Endodermal cell (in vitro differentiated cells): ENCODE measurements around the gene CACNA1D. TPM values are rescaled to one million over a fixed set of nuclear protein-coding genes. Genes with fewer than 3 reads are reported as not detected.

Source experiments
- DNase-seq: peaks from one replicate; pipeline ENCODE4 v3.0.0-alpha.2; 2017
- H3K27ac ChIP-seq: 2 replicates; pipeline ENCODE4 v1.5.1; 2013; ENCODE audit warnings: mild to moderate bottlenecking, low read depth, low read length, moderate library complexity
- H3K27me3 ChIP-seq: 2 replicates; pipeline ENCODE4 v1.6.1; 2013; ENCODE audit warnings: mild to moderate bottlenecking, low read length, moderate library complexity; ENCODE audit not compliant: insufficient read depth, control insufficient read depth, poor library complexity, severe bottlenecking
- H3K36me3 ChIP-seq: 2 replicates; pipeline ENCODE4 v1.7.0; 2013; ENCODE audit warnings: mild to moderate bottlenecking, low read length, moderate library complexity; ENCODE audit not compliant: control insufficient read depth, insufficient read depth
- H3K4me1 ChIP-seq: one replicate; pipeline ENCODE4 v1.7.0; 2013; ENCODE audit warnings: low read length; ENCODE audit not compliant: control insufficient read depth, insufficient read depth
- H3K4me3 ChIP-seq: 2 replicates; pipeline ENCODE4 v1.5.1; 2013; ENCODE audit warnings: mild to moderate bottlenecking, low read length, moderate library complexity
- H3K9ac ChIP-seq: 2 replicates; pipeline ENCODE4 v1.6.1; 2013; ENCODE audit warnings: mild to moderate bottlenecking, low read length, moderate library complexity; ENCODE audit not compliant: poor library complexity, severe bottlenecking; ENCODE audit errors: extremely low read depth
- H3K9me3 ChIP-seq: 2 replicates; pipeline ENCODE4 v1.6.1; 2013; ENCODE audit warnings: mild to moderate bottlenecking, low read length, moderate library complexity; ENCODE audit not compliant: control insufficient read depth
- H3K27ac Mint-ChIP-seq: 2 replicates; pipeline ENCODE4 v1.8.0; 2020; ENCODE audit warnings: mixed read lengths
- H3K27me3 Mint-ChIP-seq: 2 replicates; pipeline ENCODE4 v1.8.0; 2021; ENCODE audit warnings: mild to moderate bottlenecking, mixed read lengths; ENCODE audit not compliant: insufficient read depth
- H3K36me3 Mint-ChIP-seq: 2 replicates; pipeline ENCODE4 v1.8.0; 2020; ENCODE audit warnings: low read depth, mixed read lengths
- H3K4me1 Mint-ChIP-seq: 2 replicates; pipeline ENCODE4 v1.8.0; 2020; ENCODE audit warnings: mixed read lengths
- H3K4me3 Mint-ChIP-seq: 2 replicates; pipeline ENCODE4 v1.8.0; 2020; ENCODE audit warnings: mild to moderate bottlenecking, moderate library complexity, mixed read lengths
- H3K9me3 Mint-ChIP-seq: 2 replicates; pipeline ENCODE4 v1.8.0; 2020; ENCODE audit warnings: mild to moderate bottlenecking, mixed read lengths
- WGBS, 2 experiments: methylation state at CpG; one replicate each; pipeline versions ENCODE4 v1.1.5 to v1.1.7; 2013; ENCODE audit warnings: missing lambda C conversion rate in 2 of 2, mixed read lengths in 1 of 2; ENCODE audit not compliant: insufficient coverage in 1 of 2, insufficient read length in 1 of 2; 5-methylcytosine and 5-hydroxymethylcytosine counted together
- total RNA-seq, 2 donors: library from RNA; stranded (reverse); fragmentation: NEBNext Ultra II Directional in 1 of 2; extraction: Animal tissue kit (Norgen Biotek cat#: 25700) in 1 of 2; gene quantifications; 2 replicates in 1 of 2; 3 replicates in 1 of 2; pipeline ENCODE4 v1.2.1, GENCODE V29; 2021
- TF ChIP-seq, protein P1 (sequence below): fragments of 200-600 bp; sonication (generic); conservative IDR thresholded peaks from 2 replicates; pipeline ENCODE4 v1.5.0; 2021; ENCODE audit warnings: antibody characterized with exemption, mild to moderate bottlenecking

Gene CACNA1D
- total RNA-seq, 2 donors from 2014 or later: 2.2 to 3.8 TPM

DNA sequence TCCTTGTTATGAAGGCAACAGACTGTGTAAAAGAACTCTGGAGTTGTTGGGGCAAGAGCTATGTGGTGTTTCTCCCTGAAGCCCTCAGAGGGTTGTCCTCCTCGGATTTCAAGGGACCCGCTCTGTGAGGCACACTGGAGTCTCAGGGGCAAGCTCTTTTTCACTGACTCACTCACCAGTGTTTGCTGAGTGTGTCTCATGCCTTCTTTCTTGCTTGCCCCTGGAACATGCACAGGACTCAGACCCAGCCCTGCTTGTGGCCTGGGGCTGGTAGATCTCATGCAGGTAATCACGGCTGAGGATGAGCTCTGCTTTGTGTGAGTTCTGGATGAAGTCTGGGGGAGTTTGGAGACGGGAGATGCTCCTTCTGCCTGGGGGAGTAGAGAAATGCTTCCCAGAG lies 93.7 kb downstream of the CACNA1D start:
- no peak overlapping the region for H3K27ac Mint-ChIP-seq
- Histone ChIP-seq H3K9ac (no peak overlapping the region), H3K27me3 (no peaks in the 10 kb centered on the region), H3K36me3 (no peaks in the 10 kb centered on the region), H3K4me1 (no peaks in the 10 kb centered on the region), H3K27ac (peak overlapping the region; percentile 7), H3K4me3 (no peak overlapping the region), H3K9me3 (no peaks in the 10 kb centered on the region)
- no peaks in the 10 kb centered on the region for H3K36me3 Mint-ChIP-seq
- no peak overlapping the region for H3K4me3 Mint-ChIP-seq
- H3K27me3 Mint-ChIP-seq: peaks cover 24% of the 10 kb centered on the region
- H3K4me1 Mint-ChIP-seq: peaks cover 19% of the 10 kb centered on the region
- no peak for DNase-seq
- TF ChIP-seq, protein P1, sequence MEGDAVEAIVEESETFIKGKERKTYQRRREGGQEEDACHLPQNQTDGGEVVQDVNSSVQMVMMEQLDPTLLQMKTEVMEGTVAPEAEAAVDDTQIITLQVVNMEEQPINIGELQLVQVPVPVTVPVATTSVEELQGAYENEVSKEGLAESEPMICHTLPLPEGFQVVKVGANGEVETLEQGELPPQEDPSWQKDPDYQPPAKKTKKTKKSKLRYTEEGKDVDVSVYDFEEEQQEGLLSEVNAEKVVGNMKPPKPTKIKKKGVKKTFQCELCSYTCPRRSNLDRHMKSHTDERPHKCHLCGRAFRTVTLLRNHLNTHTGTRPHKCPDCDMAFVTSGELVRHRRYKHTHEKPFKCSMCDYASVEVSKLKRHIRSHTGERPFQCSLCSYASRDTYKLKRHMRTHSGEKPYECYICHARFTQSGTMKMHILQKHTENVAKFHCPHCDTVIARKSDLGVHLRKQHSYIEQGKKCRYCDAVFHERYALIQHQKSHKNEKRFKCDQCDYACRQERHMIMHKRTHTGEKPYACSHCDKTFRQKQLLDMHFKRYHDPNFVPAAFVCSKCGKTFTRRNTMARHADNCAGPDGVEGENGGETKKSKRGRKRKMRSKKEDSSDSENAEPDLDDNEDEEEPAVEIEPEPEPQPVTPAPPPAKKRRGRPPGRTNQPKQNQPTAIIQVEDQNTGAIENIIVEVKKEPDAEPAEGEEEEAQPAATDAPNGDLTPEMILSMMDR: no peak
- no peaks in the 10 kb centered on the region for H3K9me3 Mint-ChIP-seq
- 82 to 83% methylated on average over 4 of the region's 4 CpGs for WGBS, 2 experiments

DNA sequence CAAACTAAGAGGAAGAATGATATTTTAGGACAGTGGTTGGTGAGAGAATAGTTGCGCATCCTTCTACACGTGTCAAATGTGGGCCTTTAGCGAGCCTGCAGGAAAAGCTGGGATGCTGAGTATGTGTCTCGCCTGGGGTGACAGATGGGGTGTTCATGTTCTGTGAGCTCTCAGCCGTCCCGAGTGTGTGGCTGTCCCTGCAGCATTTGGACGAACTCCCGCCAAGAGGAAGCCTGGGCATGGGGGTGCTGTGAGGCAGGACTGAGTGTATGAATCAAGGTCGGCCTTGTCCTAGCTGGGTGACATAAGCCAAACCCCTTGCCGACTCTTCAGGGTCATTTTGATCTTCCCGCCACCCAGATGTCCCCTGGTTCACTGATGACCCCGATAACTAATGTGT lies 94.8 kb downstream of the CACNA1D start:
- no peak overlapping the region for H3K27ac ChIP-seq
- Mint-ChIP-seq H3K27ac (no peak overlapping the region), H3K27me3 (peaks cover 27% of the 10 kb centered on the region), H3K9me3 (no peaks in the 10 kb centered on the region), H3K4me1 (peaks cover 19% of the 10 kb centered on the region), H3K4me3 (no peak overlapping the region), H3K36me3 (no peaks in the 10 kb centered on the region)
- TF ChIP-seq, protein P1: no peak
- no peak overlapping the region for H3K9ac ChIP-seq
- H3K4me3 ChIP-seq: no peak overlapping the region
- H3K36me3 ChIP-seq: no peaks in the 10 kb centered on the region
- WGBS, 2 experiments: 92 to 95% methylated on average over 11 to 12 of the region's 12 CpGs
- H3K4me1 ChIP-seq: no peaks in the 10 kb centered on the region
- no peaks in the 10 kb centered on the region for H3K27me3 ChIP-seq
- H3K9me3 ChIP-seq: no peaks in the 10 kb centered on the region
- no peak for DNase-seq

DNA sequence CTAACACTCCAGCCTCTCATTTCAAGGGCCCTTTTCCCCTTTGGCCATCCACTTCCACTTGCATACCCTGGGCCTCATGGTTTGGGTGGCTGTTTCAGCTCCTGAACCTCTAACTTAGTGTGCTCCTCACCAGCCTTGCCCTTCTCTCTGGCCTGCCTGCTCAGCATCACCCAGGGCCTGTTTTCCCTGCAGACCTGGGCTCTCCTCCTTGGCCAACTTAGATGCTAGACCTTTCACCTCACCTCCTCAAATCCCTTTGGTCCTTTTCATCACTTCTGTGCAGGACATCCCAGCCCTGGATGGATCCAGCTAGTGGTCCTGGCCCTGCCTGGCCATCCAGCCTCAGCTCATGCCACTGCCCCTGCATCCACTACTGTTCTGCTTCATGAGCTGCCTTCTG lies 95.4 kb downstream of the CACNA1D start:
- Histone ChIP-seq H3K9ac (no peak overlapping the region), H3K4me3 (no peak overlapping the region), H3K9me3 (no peaks in the 10 kb centered on the region), H3K27ac (no peak overlapping the region), H3K36me3 (no peaks in the 10 kb centered on the region), H3K4me1 (no peaks in the 10 kb centered on the region), H3K27me3 (no peaks in the 10 kb centered on the region)
- Mint-ChIP-seq H3K9me3 (no peaks in the 10 kb centered on the region), H3K4me3 (no peak overlapping the region), H3K27ac (no peak overlapping the region), H3K4me1 (peaks cover 19% of the 10 kb centered on the region), H3K36me3 (no peaks in the 10 kb centered on the region), H3K27me3 (peaks cover 25% of the 10 kb centered on the region)
- DNase-seq: no peak
- TF ChIP-seq, protein P1: no peak
